Cardiac muscle cell (in vitro differentiated cells and primary cell): ENCODE measurements around the gene SLC39A1. TPM values are rescaled to one million over a fixed set of nuclear protein-coding genes. Genes with fewer than 3 reads are reported as not detected.

Experiments used
- DNase-seq, 2 donors: peaks; one replicate each; pipeline versions ENCODE4 v3.0.0 to v3.0.0-alpha.2; 2010 to 2017; ENCODE audit warnings: low read depth in 1 of 2, low spot score in 1 of 2
- H3K27ac ChIP-seq: fragments of 200-600 bp; sonication (generic); 2 replicates; pipeline ENCODE4 v1.5.1; 2016
- H3K27me3 ChIP-seq: fragments of 200-600 bp; sonication (generic); 2 replicates; pipeline ENCODE4 v1.6.0; 2016; ENCODE audit warnings: control low read depth
- H3K36me3 ChIP-seq: fragments of 200-600 bp; sonication (generic); 2 replicates; pipeline ENCODE4 v1.5.1; 2016; ENCODE audit warnings: control low read depth
- H3K4me1 ChIP-seq: fragments of 200-600 bp; sonication (generic); 2 replicates; pipeline ENCODE4 v1.8.1; 2017; ENCODE audit warnings: low read depth, mild to moderate bottlenecking, mixed run types
- H3K4me3 ChIP-seq: fragments of 200-600 bp; sonication (generic); 2 replicates; pipeline ENCODE4 v1.5.1; 2016; ENCODE audit warnings: mild to moderate bottlenecking
- H3K9me3 ChIP-seq: fragments of 200-600 bp; sonication (generic); 2 replicates; pipeline ENCODE4 v1.5.1; 2017; ENCODE audit warnings: low read depth, mild to moderate bottlenecking, control low read depth
- CTCF ChIP-seq: IDR thresholded peaks from 2 replicates; pipeline ENCODE4 v1.5.1; 2012; ENCODE audit warnings: low read depth, mild to moderate bottlenecking, low read length
- polyA plus RNA-seq: library from polyadenylated mRNA; unstranded; fragments of >200 nt; fragmentation: Nextera tagmentation; extraction: Ambion mirVana; gene quantifications from 2 replicates; pipeline ENCODE4 v1.2.1, GENCODE V29; 2016
- total RNA-seq: library from RNA; depleted of rRNA; stranded (reverse); fragments of >200 nt; gene quantifications from 2 replicates; pipeline ENCODE4 v1.2.3, GENCODE V29; 2016

Gene SLC39A1
- total and polyA plus RNA-seq, 2 experiments from 2014 or later: 71.2 to 75.8 TPM

- H3K4me3 ChIP-seq: peak overlapping the region; percentile 71
- H3K27me3 ChIP-seq: no peaks in the 10 kb centered on the region
- H3K36me3 ChIP-seq: peaks cover 19% of the 10 kb centered on the region
- no peaks in the 10 kb centered on the region for H3K9me3 ChIP-seq
- H3K4me1 ChIP-seq: peaks cover 8% of the 10 kb centered on the region
- no peak for TF ChIP-seq CTCF
- peak overlapping the region; percentile 85 for H3K27ac ChIP-seq
- no peak for DNase-seq
Observed at GRCh38 chr1:153978274-153978909, 15.1 kb upstream of the SLC39A1 start.

- no peak for TF ChIP-seq CTCF
- Histone ChIP-seq H3K36me3 (peaks cover 19% of the 10 kb centered on the region), H3K27ac (peak within 1 kb of the TSS; percentile 85), H3K9me3 (no peaks in the 10 kb centered on the region), H3K4me3 (peak within 1 kb of the TSS; percentile 71), H3K27me3 (no peaks in the 10 kb centered on the region), H3K4me1 (peaks cover 8% of the 10 kb centered on the region)
- DNase-seq: peak; percentile 85 to 92
Observed at GRCh38 chr1:153977250-153978240, 14.2 kb upstream of the SLC39A1 start, which contains the start of gene JTB. Gene JTB, minus strand, starts transcription at chr1:153977674. Its CDS starts 422 bp downstream, at chr1:153977252.

- Histone ChIP-seq H3K9me3 (no peaks in the 10 kb centered on the region), H3K27me3 (no peaks in the 10 kb centered on the region), H3K4me1 (peaks cover 8% of the 10 kb centered on the region), H3K36me3 (peaks cover 19% of the 10 kb centered on the region), H3K4me3 (peak overlapping the region; percentile 71), H3K27ac (peak overlapping the region; percentile 85)
- TF ChIP-seq CTCF: no peak
- no peak for DNase-seq
Observed at GRCh38 chr1:153976819-153977249, 13.5 kb upstream of the SLC39A1 start.

GRCh38 chr1:153973525-153973924 is 10.2 kb upstream of the SLC39A1 start:
- DNase-seq: no peak
- no peaks in the 10 kb centered on the region for H3K9me3 ChIP-seq
- no peaks in the 10 kb centered on the region for H3K27me3 ChIP-seq
- H3K36me3 ChIP-seq: peaks cover 19% of the 10 kb centered on the region
- H3K4me1 ChIP-seq: peaks cover 14% of the 10 kb centered on the region
- H3K4me3 ChIP-seq: no peak overlapping the region
- no peak for TF ChIP-seq CTCF
- peak overlapping the region; percentile 39 for H3K27ac ChIP-seq

- peaks cover 12% of the 10 kb centered on the region for H3K4me1 ChIP-seq
- no peak overlapping the region for H3K4me3 ChIP-seq
- no peaks in the 10 kb centered on the region for H3K9me3 ChIP-seq
- H3K36me3 ChIP-seq: peaks cover 19% of the 10 kb centered on the region
- peak overlapping the region; percentile 13 for H3K27ac ChIP-seq
- no peak for TF ChIP-seq CTCF
- H3K27me3 ChIP-seq: no peaks in the 10 kb centered on the region
- no peak for DNase-seq
Observed at GRCh38 chr1:153973071-153973470, 9.7 kb upstream of the SLC39A1 start.
